ENCODE results near the gene JPH4.
"Not testable (repeated sequence)": the region's sequence is repeated elsewhere in the genome, so short reads cannot be mapped to it uniquely, and the experiment has no call there.

The JPH4 gene

DNA sequence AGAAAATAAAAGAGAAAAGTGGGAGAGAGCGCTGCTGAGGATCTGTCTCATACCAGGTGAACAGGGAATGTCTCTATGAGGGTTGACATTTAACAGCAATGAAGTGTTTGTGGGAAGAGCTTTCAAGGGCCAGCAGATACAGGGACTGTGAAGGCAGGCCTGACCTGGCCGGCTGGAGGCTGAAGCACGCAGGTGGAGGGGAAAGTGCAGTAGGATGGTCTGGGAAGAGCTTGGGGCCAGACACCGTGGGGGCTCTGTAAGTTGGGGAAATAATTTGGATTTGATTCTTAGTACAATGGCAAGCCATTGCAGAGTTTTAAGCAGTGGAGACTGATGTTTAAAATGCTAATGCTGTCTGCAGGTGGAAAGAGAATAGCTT is 33.8 kb upstream of the JPH4 start:
- ATAC-seq: no peak
- TF ChIP-seq ZNF8 (CRISPR knock-in tag; IDR thresholded peaks at IDR 0.05): no peak
- TF ChIP-seq RARB (CRISPR knock-in tag; IDR thresholded peaks at IDR 0.05): no peak
- no peak for TF ChIP-seq POU6F1 (CRISPR knock-in tag; IDR thresholded peaks at IDR 0.05; ENCODE audit: borderline replicate concordance, low read depth)
- TF ChIP-seq PPARA (CRISPR knock-in tag; IDR thresholded peaks at IDR 0.05; ENCODE audit: borderline replicate concordance): no peak
- no peak for TF ChIP-seq ARNTL (CRISPR knock-in tag; IDR thresholded peaks at IDR 0.05; ENCODE audit: borderline replicate concordance, low read depth)
- TF ChIP-seq ZNF70 (CRISPR knock-in tag; IDR thresholded peaks at IDR 0.05): no peak
- no peak for TF ChIP-seq CSDC2 (CRISPR knock-in tag; IDR thresholded peaks at IDR 0.05)
- TF ChIP-seq SNAI2 (CRISPR knock-in tag; IDR thresholded peaks at IDR 0.05): no peak
- TF ChIP-seq TOX (CRISPR knock-in tag; IDR thresholded peaks at IDR 0.05; ENCODE audit: borderline replicate concordance): no peak
- TF ChIP-seq ZNF565 (CRISPR knock-in tag; conservative IDR thresholded peaks at IDR 0.05; ENCODE audit: low read depth): no peak
- TF ChIP-seq, protein P1, sequence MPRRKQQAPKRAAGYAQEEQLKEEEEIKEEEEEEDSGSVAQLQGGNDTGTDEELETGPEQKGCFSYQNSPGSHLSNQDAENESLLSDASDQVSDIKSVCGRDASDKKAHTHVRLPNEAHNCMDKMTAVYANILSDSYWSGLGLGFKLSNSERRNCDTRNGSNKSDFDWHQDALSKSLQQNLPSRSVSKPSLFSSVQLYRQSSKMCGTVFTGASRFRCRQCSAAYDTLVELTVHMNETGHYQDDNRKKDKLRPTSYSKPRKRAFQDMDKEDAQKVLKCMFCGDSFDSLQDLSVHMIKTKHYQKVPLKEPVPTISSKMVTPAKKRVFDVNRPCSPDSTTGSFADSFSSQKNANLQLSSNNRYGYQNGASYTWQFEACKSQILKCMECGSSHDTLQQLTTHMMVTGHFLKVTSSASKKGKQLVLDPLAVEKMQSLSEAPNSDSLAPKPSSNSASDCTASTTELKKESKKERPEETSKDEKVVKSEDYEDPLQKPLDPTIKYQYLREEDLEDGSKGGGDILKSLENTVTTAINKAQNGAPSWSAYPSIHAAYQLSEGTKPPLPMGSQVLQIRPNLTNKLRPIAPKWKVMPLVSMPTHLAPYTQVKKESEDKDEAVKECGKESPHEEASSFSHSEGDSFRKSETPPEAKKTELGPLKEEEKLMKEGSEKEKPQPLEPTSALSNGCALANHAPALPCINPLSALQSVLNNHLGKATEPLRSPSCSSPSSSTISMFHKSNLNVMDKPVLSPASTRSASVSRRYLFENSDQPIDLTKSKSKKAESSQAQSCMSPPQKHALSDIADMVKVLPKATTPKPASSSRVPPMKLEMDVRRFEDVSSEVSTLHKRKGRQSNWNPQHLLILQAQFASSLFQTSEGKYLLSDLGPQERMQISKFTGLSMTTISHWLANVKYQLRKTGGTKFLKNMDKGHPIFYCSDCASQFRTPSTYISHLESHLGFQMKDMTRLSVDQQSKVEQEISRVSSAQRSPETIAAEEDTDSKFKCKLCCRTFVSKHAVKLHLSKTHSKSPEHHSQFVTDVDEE (CRISPR knock-in tag; IDR thresholded peaks at IDR 0.05): no peak
- no peak for TF ChIP-seq OSR1 (CRISPR knock-in tag; IDR thresholded peaks at IDR 0.05)

DNA sequence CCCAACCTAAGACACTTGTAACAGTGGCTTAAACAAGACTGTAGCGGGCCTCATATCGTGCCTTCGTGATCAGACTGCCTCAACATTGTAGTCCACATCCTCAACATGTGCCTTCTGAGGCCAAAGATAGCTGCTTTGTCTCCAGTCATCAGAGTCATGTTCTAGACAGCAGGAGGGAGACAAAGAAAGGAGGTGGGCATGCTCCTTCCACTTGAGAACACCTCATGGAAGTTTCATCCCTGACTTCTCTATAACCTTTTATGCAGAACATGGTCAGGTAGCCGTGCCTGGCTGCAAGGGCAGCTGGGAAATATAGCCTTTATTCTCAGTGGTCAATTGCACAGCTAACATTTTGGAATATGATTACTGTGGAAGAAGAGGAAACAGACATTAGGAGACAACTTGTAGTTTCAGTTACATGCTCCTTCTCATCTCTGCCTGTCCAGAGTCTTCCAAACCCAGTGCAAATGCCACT is 32.3 kb upstream of the JPH4 start:
- TF ChIP-seq ZNF70 (CRISPR knock-in tag; IDR thresholded peaks at IDR 0.05) (no peak), TOX (CRISPR knock-in tag; IDR thresholded peaks at IDR 0.05; ENCODE audit: borderline replicate concordance) (no peak), SNAI2 (CRISPR knock-in tag; IDR thresholded peaks at IDR 0.05) (no peak), POU6F1 (CRISPR knock-in tag; IDR thresholded peaks at IDR 0.05; ENCODE audit: borderline replicate concordance, low read depth) (no peak), ISL1 (CRISPR knock-in tag; IDR thresholded peaks at IDR 0.05) (no peak), RARB (CRISPR knock-in tag; IDR thresholded peaks at IDR 0.05) (no peak)
- TF ChIP-seq, protein P2, sequence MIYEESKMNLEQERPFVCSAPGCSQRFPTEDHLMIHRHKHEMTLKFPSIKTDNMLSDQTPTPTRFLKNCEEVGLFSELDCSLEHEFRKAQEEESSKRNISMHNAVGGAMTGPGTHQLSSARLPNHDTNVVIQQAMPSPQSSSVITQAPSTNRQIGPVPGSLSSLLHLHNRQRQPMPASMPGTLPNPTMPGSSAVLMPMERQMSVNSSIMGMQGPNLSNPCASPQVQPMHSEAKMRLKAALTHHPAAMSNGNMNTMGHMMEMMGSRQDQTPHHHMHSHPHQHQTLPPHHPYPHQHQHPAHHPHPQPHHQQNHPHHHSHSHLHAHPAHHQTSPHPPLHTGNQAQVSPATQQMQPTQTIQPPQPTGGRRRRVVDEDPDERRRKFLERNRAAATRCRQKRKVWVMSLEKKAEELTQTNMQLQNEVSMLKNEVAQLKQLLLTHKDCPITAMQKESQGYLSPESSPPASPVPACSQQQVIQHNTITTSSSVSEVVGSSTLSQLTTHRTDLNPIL (CRISPR knock-in tag; IDR thresholded peaks at IDR 0.05; ENCODE audit: low read depth): no peak
- no peak for ATAC-seq

- TF ChIP-seq, protein P1 (CRISPR knock-in tag; IDR thresholded peaks at IDR 0.05): no peak
- no peak for TF ChIP-seq PPARA (CRISPR knock-in tag; IDR thresholded peaks at IDR 0.05; ENCODE audit: borderline replicate concordance)
- no peak for TF ChIP-seq POU6F1 (CRISPR knock-in tag; IDR thresholded peaks at IDR 0.05; ENCODE audit: borderline replicate concordance, low read depth)
- TF ChIP-seq, protein P3, sequence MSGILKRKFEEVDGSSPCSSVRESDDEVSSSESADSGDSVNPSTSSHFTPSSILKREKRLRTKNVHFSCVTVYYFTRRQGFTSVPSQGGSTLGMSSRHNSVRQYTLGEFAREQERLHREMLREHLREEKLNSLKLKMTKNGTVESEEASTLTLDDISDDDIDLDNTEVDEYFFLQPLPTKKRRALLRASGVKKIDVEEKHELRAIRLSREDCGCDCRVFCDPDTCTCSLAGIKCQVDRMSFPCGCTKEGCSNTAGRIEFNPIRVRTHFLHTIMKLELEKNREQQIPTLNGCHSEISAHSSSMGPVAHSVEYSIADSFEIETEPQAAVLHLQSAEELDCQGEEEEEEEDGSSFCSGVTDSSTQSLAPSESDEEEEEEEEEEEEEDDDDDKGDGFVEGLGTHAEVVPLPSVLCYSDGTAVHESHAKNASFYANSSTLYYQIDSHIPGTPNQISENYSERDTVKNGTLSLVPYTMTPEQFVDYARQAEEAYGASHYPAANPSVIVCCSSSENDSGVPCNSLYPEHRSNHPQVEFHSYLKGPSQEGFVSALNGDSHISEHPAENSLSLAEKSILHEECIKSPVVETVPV (CRISPR knock-in tag; IDR thresholded peaks at IDR 0.05): no peak
- no peak for TF ChIP-seq TCF4 (CRISPR knock-in tag; IDR thresholded peaks at IDR 0.05; ENCODE audit: borderline replicate concordance)
- ATAC-seq: no peak
Observed at GRCh38 chr14:23610090-23610814, 31.7 kb upstream of the JPH4 start.

DNA sequence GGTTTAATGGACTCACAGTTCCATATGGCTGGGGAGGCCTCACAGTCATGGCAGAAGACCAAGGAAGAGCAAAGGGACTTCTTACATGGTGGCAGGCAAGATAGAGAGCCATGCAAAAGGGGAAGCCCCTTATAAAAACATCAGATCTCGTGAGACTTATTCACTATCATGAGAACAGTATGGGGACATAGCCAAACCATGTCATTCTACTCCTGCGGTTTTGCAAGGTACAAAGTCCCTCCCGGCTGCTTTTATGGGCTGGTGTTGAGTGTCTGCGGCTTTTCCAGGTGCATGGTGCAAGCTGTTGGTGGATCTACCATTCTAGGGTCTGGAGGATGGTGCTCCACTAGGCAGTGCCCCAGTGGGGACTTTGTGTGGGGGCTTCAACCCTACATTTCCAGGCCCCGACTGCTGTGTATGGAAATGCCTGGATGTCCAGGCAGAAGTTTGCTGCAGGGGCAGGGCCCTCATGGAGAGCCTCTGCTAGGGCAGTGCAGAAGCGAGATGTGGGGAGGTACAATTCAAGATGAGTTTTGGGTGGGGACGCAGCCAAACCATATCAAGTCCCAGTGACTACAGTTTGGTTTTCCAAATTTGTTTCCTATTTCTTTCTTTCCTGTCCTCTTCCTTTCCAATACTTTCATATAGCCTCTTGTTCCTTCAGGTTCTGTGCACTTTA is 31.0 kb upstream of the JPH4 start:
- not testable (repeated sequence) for ATAC-seq
